Vagina (tissue), 2 donors: ENCODE measurements around the gene GDPD2. TPM values are rescaled to one million over a fixed set of nuclear protein-coding genes. Genes with fewer than 3 reads are reported as not detected.

Experiments
- DNase-seq, 2 donors: peaks; one replicate each; pipeline ENCODE4 v3.0.0-alpha.2; 2017; ENCODE audit errors: extremely low spot score in 2 of 2
- H3K27ac ChIP-seq: fragments of 200-600 bp; sonication (generic); one replicate; pipeline ENCODE4 v1.5.1; 2019
- H3K27me3 ChIP-seq: fragments of 200-600 bp; sonication (generic); one replicate; pipeline ENCODE4 v1.5.1; 2019
- H3K36me3 ChIP-seq, 2 donors: fragments of 200-600 bp; sonication (generic); one replicate each; pipeline ENCODE4 v1.5.1; 2017 to 2019
- H3K4me1 ChIP-seq: fragments of 200-600 bp; sonication (generic); one replicate; pipeline ENCODE4 v1.5.1; 2019
- H3K4me3 ChIP-seq, 2 donors: fragments of 200-600 bp; sonication (generic); 1 replicate in 1 of 2; 2 replicates in 1 of 2; pipeline ENCODE4 v1.5.1; 2016 to 2019
- H3K9me3 ChIP-seq: fragments of 200-600 bp; sonication (generic); one replicate; pipeline ENCODE4 v1.5.1; 2019
- POLR2A ChIP-seq, 2 donors: fragments of 450-650 bp; IDR thresholded peaks; one replicate each; pipeline ENCODE4 v1.6.1; 2017; ENCODE audit warnings: antibody characterized with exemption in 2 of 2, mild to moderate bottlenecking in 2 of 2, moderate library complexity in 2 of 2
- POLR2AphosphoS5 ChIP-seq, 2 donors: sonication (generic); formaldehyde crosslinking; IDR thresholded peaks; one replicate each; pipeline ENCODE4 v1.9.0; 2017; ENCODE audit warnings: antibody characterized with exemption in 2 of 2, mild to moderate bottlenecking in 2 of 2, low read depth in 1 of 2; ENCODE audit not compliant: insufficient read depth in 1 of 2
- intact Hi-C: fragments of 100-400 bp; cut with DNase I; formaldehyde crosslinking; loops from one replicate; pipeline ENCODE4 v1.15.1; 2023
- total RNA-seq: library from RNA; depleted of rRNA; stranded (reverse); fragments of >200 nt; gene quantifications from one replicate; pipeline ENCODE4 v1.2.3, GENCODE V29; 2016
- TF ChIP-seq, protein P1 (sequence below), 3 experiments: fragments of 450-650 bp in 2 of 3; fragments of 200-600 bp in 1 of 3; sonication (generic) in 1 of 3; IDR thresholded peaks; one replicate each; pipeline ENCODE4 v1.5.1; 2017 to 2019; ENCODE audit warnings: antibody characterized with exemption in 3 of 3, mild to moderate bottlenecking in 2 of 3, moderate library complexity in 2 of 3

GDPD2 gene
- total RNA-seq, 1 donor from 2014 or later, result not detected

DNA sequence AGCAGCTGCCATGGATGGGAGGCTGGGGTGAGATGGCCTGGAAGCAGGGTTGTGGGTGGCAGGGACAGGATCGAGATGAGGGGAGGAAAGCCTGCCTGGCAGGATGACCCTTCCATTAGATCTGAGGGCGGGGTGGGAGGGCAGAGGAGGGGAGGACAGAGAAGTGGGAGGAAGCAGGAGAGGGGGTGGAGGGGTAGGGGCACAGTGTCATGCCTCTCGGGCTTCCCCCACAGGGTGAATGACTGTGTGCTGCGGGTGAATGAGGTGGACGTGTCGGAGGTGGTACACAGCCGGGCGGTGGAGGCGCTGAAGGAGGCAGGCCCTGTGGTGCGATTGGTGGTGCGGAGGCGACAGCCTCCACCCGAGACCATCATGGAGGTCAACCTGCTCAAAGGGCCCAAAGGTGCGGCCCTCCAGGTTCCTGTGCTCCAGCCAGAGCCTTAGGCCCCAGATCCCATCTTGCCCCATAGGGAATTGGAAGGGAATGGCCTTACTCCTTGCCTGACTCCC lies 26.4 kb downstream of the GDPD2 start:
- no peak overlapping the region for H3K27ac ChIP-seq
- H3K4me3 ChIP-seq, result no peak overlapping the region
- H3K4me1 ChIP-seq, result peaks cover 14% of the 10 kb centered on the region
- H3K27me3 ChIP-seq, result no peaks in the 10 kb centered on the region
- no peak for DNase-seq
- no peaks in the 10 kb centered on the region for H3K9me3 ChIP-seq
- intact Hi-C loops, result no loop called here
- TF ChIP-seq POLR2A (IDR thresholded peaks at IDR 0.05) (no peak), POLR2AphosphoS5 (IDR thresholded peaks at IDR 0.05; ENCODE audit: insufficient read depth in 1 of 2, low read depth in 1 of 2) (no peak)
- TF ChIP-seq, protein P1, sequence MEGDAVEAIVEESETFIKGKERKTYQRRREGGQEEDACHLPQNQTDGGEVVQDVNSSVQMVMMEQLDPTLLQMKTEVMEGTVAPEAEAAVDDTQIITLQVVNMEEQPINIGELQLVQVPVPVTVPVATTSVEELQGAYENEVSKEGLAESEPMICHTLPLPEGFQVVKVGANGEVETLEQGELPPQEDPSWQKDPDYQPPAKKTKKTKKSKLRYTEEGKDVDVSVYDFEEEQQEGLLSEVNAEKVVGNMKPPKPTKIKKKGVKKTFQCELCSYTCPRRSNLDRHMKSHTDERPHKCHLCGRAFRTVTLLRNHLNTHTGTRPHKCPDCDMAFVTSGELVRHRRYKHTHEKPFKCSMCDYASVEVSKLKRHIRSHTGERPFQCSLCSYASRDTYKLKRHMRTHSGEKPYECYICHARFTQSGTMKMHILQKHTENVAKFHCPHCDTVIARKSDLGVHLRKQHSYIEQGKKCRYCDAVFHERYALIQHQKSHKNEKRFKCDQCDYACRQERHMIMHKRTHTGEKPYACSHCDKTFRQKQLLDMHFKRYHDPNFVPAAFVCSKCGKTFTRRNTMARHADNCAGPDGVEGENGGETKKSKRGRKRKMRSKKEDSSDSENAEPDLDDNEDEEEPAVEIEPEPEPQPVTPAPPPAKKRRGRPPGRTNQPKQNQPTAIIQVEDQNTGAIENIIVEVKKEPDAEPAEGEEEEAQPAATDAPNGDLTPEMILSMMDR (IDR thresholded peaks at IDR 0.05), result no peak
- H3K36me3 ChIP-seq, result no peaks in the 10 kb centered on the region

DNA sequence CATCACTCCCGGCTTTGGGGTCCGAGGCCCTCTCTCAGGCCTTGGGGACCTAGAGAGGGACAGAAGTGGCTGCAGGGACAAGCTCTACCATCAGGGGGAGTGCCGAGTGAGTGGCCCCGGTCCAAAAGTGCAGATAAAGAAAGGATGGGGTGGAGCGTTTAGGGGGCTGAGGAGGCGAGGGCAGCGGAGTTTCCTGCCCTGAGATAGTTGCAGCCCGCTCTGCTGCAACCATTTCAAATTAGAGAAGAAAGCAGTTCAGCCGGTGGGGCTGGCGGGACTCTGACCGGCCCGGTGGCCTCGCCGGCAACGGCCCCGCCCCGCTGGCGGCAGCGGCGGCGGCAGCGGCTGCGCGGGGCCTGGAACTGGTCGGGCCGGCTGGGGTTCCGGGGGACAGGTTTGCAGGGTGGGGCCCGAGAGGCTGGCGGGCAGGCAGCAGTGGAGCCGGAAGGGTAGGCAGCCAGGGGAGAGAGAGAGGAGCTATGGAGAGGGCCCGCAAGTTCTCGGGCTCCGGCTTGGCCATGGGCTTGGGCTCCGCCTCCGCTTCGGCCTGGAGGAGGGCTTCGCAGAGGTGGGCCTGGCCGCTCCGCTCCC lies 29.1 kb downstream of the GDPD2 start:
- no peaks in the 10 kb centered on the region for H3K36me3 ChIP-seq
- H3K4me1 ChIP-seq, result peaks cover 14% of the 10 kb centered on the region
- no peak for DNase-seq
- H3K4me3 ChIP-seq, result peak overlapping the region; percentile 45 to 50
- peak overlapping the region; percentile 31 for H3K27ac ChIP-seq
- TF ChIP-seq POLR2AphosphoS5 (IDR thresholded peaks at IDR 0.05; ENCODE audit: insufficient read depth in 1 of 2, low read depth in 1 of 2) (peak in 1 of 2 donors; percentile 3), POLR2A (IDR thresholded peaks at IDR 0.05) (no peak)
- TF ChIP-seq, protein P1 (IDR thresholded peaks at IDR 0.05), result peak in 2 of 3 experiments; percentile 35 to 51
- no peaks in the 10 kb centered on the region for H3K9me3 ChIP-seq
- no peaks in the 10 kb centered on the region for H3K27me3 ChIP-seq
- intact Hi-C loops, result no loop called here

DNA sequence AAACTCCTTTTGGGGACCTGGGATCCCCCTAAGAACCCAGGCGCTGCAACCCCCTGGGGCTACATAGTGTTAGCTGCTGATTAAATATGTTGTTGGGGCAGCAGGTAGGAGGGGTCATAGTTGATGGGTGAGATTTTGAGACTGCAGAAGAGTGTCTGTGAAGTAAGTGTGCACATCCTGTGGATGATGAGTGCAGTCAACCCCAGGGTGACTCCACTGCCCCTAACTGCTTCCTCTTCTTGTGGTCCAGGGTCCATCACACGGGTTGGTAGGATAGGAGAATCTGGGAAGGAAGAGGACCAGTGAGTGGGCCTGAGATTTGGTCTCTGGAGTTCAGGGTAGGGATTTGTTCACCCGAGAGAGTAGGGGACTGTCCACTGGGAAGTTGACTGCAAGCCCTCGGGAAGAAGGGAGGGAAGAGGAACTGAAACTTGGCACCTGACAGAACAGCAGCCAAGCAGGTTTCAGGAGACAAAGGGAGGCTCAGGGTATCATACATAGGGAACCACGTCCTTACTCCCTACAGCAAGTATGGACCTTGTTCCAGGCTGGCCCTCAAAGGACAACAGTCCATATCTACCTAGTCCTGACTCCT lies 30.0 kb downstream of the GDPD2 start:
- TF ChIP-seq POLR2A (IDR thresholded peaks at IDR 0.05) (no peak), POLR2AphosphoS5 (IDR thresholded peaks at IDR 0.05; ENCODE audit: insufficient read depth in 1 of 2, low read depth in 1 of 2) (no peak)
- TF ChIP-seq, protein P1 (IDR thresholded peaks at IDR 0.05), result no peak
- Histone ChIP-seq H3K27me3 (no peaks in the 10 kb centered on the region), H3K4me3 (peak overlapping the region; percentile 45 to 50), H3K4me1 (peaks cover 14% of the 10 kb centered on the region), H3K36me3 (no peaks in the 10 kb centered on the region), H3K9me3 (no peaks in the 10 kb centered on the region), H3K27ac (peak overlapping the region; percentile 31)
- intact Hi-C loops, result no loop called here
- DNase-seq, result no peak

DNA sequence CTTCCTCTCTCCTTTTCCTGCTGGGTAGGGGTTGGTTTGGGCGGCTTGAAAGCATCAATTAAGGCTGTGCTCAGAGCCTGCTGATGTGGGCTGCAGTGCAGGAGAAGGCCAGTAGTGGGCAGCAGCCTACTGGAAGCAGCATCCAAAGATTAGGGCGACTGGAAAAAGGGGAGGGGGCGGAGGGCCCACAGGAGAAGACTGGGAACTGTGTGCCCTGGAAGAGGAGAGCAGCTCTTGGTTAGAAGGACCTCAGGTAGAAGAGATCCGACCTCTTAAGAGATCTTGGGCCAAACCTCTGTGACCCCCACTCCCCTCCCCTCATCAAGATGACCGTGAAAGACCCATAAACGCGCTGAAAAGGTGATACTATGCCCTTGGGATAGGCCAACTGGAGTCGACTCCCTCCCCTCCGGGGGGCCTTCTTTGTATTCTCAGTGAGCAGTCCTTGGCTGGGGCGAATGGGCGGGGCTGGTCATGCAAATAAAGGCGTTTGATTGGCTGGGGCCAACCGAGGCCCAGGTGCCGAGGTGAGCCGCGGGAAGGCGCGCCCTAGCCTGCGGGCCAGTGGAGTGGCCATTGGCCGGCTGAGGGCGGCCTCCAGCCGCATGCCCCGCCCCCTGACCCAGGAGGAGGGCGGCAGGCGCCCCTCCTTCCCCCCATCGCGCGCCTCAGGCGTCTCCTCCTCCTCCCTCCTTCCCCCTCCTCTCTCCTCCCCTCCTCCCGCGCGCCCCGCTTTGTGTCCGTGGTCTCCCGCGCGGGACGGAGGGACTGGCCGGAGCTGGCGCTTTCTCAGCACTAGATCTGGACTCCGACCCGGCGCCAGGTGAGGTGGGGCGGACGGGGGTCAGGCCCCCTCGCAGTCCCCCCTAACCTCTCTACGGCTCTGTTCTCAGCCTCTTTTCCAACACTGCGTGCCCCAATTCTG lies 31.6 kb downstream of the GDPD2 start:
- Histone ChIP-seq H3K27ac (peak overlapping the region; percentile 77), H3K4me1 (peaks cover 14% of the 10 kb centered on the region), H3K9me3 (no peaks in the 10 kb centered on the region), H3K27me3 (no peaks in the 10 kb centered on the region), H3K4me3 (peak overlapping the region; percentile 53), H3K36me3 (no peaks in the 10 kb centered on the region)
- intact Hi-C loops, result no loop called here
- DNase-seq, result no peak
- peak in 1 of 2 donors; percentile 51 for TF ChIP-seq POLR2AphosphoS5 (IDR thresholded peaks at IDR 0.05; ENCODE audit: insufficient read depth in 1 of 2, low read depth in 1 of 2)
- TF ChIP-seq POLR2A (IDR thresholded peaks at IDR 0.05), result no peak
- TF ChIP-seq, protein P1 (IDR thresholded peaks at IDR 0.05), result peak; percentile 32 to 66 (median 36)
